H1 (cell line): ENCODE measurements around the gene LPCAT1.

Experiments used
- CTBP2 ChIP-seq: IDR thresholded peaks from 2 replicates; pipeline ENCODE4 v1.7.0; 2011; ENCODE audit warnings: borderline replicate concordance, mild to moderate bottlenecking, moderate library complexity, mixed read lengths, low read length; ENCODE audit not compliant: insufficient read depth, insufficient read length
- CTCF ChIP-seq, 3 experiments: IDR thresholded peaks; 1 replicate in 2 of 3; 2 replicates in 1 of 3; pipeline versions ENCODE4 v1.5.1 to v1.6.1; 2011; ENCODE audit warnings: low read length in 3 of 3, mild to moderate bottlenecking in 3 of 3, inconsistent platforms in 2 of 3, low read depth in 1 of 3, moderate library complexity in 1 of 3; ENCODE audit not compliant: insufficient read depth in 1 of 3; ENCODE audit errors: control extremely low read depth in 1 of 3
- GABPA ChIP-seq: IDR thresholded peaks from 2 replicates; pipeline ENCODE4 v1.6.1; 2011; ENCODE audit warnings: mild to moderate bottlenecking, low read length, moderate library complexity, borderline replicate concordance; ENCODE audit not compliant: insufficient read depth
- NANOG ChIP-seq: IDR thresholded peaks from 2 replicates; pipeline ENCODE4 v1.6.1; 2011; ENCODE audit warnings: low read length, low read depth, mild to moderate bottlenecking, inconsistent platforms; ENCODE audit not compliant: insufficient read depth, poor library complexity, severe bottlenecking
- POLR2A ChIP-seq, 2 experiments: IDR thresholded peaks; 1 replicate in 1 of 2; 2 replicates in 1 of 2; pipeline ENCODE4 v1.6.1; 2011; ENCODE audit warnings: low read depth in 2 of 2, low read length in 2 of 2, mild to moderate bottlenecking in 2 of 2; ENCODE audit errors: control extremely low read depth in 1 of 2
- RAD21 ChIP-seq, 2 experiments: IDR thresholded peaks in 1 of 2; conservative IDR thresholded peaks in 1 of 2; 2 replicates each; pipeline ENCODE4 v1.6.1; 2011; ENCODE audit warnings: low read depth in 2 of 2, low read length in 2 of 2, improper control_type of control experiment in 1 of 2, inconsistent platforms in 1 of 2, mild to moderate bottlenecking in 1 of 2, moderate library complexity in 1 of 2
- TAF1 ChIP-seq: IDR thresholded peaks from 2 replicates; pipeline ENCODE4 v1.6.1; 2011; ENCODE audit warnings: mild to moderate bottlenecking, low read depth, low read length
- TF ChIP-seq, protein P1 (sequence below): IDR thresholded peaks from 2 replicates; pipeline ENCODE4 v1.6.1; 2011; ENCODE audit warnings: low read length, improper control_type of control experiment

- TF ChIP-seq CTCF (IDR thresholded peaks at IDR 0.05; ENCODE audit: control extremely low read depth in 1 of 3, insufficient read depth in 1 of 3, low read depth in 1 of 3, low read length in 3 of 3): no peak
- TF ChIP-seq POLR2A (IDR thresholded peaks at IDR 0.05; ENCODE audit: control extremely low read depth in 1 of 2, low read depth in 2 of 2, low read length in 2 of 2): no peak
- TF ChIP-seq GABPA: 0 out of 2 replicates have a peak, but pooled peaks have one; percentile 32
- no peak for TF ChIP-seq CTBP2
- TF ChIP-seq TAF1: no peak
- no peak for TF ChIP-seq NANOG
- TF ChIP-seq RAD21 (IDR thresholded peaks at IDR 0.05 in 1 of 2, conservative IDR thresholded peaks at IDR 0.05 in 1 of 2; ENCODE audit: low read depth in 2 of 2, low read length in 2 of 2): no peak
- TF ChIP-seq, protein P1, sequence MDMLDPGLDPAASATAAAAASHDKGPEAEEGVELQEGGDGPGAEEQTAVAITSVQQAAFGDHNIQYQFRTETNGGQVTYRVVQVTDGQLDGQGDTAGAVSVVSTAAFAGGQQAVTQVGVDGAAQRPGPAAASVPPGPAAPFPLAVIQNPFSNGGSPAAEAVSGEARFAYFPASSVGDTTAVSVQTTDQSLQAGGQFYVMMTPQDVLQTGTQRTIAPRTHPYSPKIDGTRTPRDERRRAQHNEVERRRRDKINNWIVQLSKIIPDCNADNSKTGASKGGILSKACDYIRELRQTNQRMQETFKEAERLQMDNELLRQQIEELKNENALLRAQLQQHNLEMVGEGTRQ: no peak
Observed at GRCh38 chr5:1522601-1523479, 920 bp downstream of the LPCAT1 start.
